Aorta (tissue), 5 donors: ENCODE measurements around the gene ACCSL. TPM values are rescaled to one million over a fixed set of nuclear protein-coding genes. Genes with fewer than 3 reads are reported as not detected.

Source experiments
- ATAC-seq: fragments of 200-7000 bp; cut with Tn5 transposase; one replicate; pipeline ENCODE4 v1.9.1; 2022; ENCODE audit warnings: moderate library complexity; ENCODE audit not compliant: low FRiP score
- DNase-seq, 2 donors: peaks; one replicate each; pipeline ENCODE4 v3.0.0-alpha.2; 2020
- H3K27ac ChIP-seq, 2 donors: one replicate each; pipeline ENCODE4 v1.5.1; 2013; ENCODE audit warnings: low read length in 2 of 2, mild to moderate bottlenecking in 2 of 2, moderate library complexity in 2 of 2, control low read depth in 1 of 2, inconsistent platforms in 1 of 2, low read depth in 1 of 2
- H3K27me3 ChIP-seq, 2 donors: one replicate each; pipeline ENCODE4 v1.6.1; 2013; ENCODE audit warnings: control low read depth in 1 of 2, low read length in 1 of 2, mild to moderate bottlenecking in 1 of 2, moderate library complexity in 1 of 2; ENCODE audit not compliant: insufficient read depth in 2 of 2, control insufficient read depth in 1 of 2
- H3K36me3 ChIP-seq, 2 donors: one replicate each; pipeline ENCODE4 v1.6.1; 2013; ENCODE audit warnings: control low read depth in 1 of 2, low read length in 1 of 2, mild to moderate bottlenecking in 1 of 2; ENCODE audit not compliant: insufficient read depth in 2 of 2, control insufficient read depth in 1 of 2
- H3K4me1 ChIP-seq, 2 donors: one replicate each; pipeline ENCODE4 v1.6.1; 2013; ENCODE audit warnings: low read length in 2 of 2, control low read depth in 1 of 2, mild to moderate bottlenecking in 1 of 2, moderate library complexity in 1 of 2; ENCODE audit not compliant: insufficient read depth in 2 of 2, control insufficient read depth in 1 of 2
- H3K4me3 ChIP-seq, 2 donors: one replicate each; pipeline ENCODE4 v1.5.1; 2013; ENCODE audit warnings: low read length in 2 of 2, control low read depth in 1 of 2, mild to moderate bottlenecking in 1 of 2
- H3K9me3 ChIP-seq: one replicate; pipeline ENCODE4 v1.6.1; 2013; ENCODE audit warnings: mild to moderate bottlenecking, low read length; ENCODE audit not compliant: control insufficient read depth
- WGBS, 2 donors: extraction: QIAGEN DNeasy Blood & Tissue Kit; methylation state at CpG; one replicate each; pipeline ENCODE4 v1.1.7; 2013; 5-methylcytosine and 5-hydroxymethylcytosine counted together
- intact Hi-C, 2 donors: fragments of 100-400 bp; cut with DNase I; formaldehyde crosslinking; loops; one replicate each; pipeline versions ENCODE4 v1.14.2 to v1.15.0; 2022
- long read RNA-seq, 2 donors: library from polyadenylated mRNA; unstranded; transcript quantifications; one replicate each; pipeline ENCODE4 v2.0.0, GENCODE V29; 2020 to 2021
- polyA plus RNA-seq, 2 donors: library from polyadenylated mRNA; stranded (reverse); fragments of 200-250 nt; gene quantifications; one replicate each; pipeline ENCODE4 v1.2.3, GENCODE V29; 2013
- total RNA-seq, 2 donors: library from RNA; stranded (reverse); fragmentation: NEBNext Ultra II Directional; extraction: Animal tissue kit (Norgen Biotek cat#: 25700); gene quantifications; one replicate each; pipeline ENCODE4 v1.2.1, GENCODE V29; 2021
- donor health status: healthy with polysubstance abuse.
- donor health status: Bipolar disorder and iron deficiency.
- donor health status: DM: no; HTN: no; CAD: no.
- donor health status: DM: no; HTN: no; CAD: no.
- donor health status: DM: yes; HTN: yes; CAD: no.

The ACCSL gene
- not detected for total RNA-seq
- polyA plus RNA-seq: not detected
- long read RNA-seq, donor 1: 0 reads
- long read RNA-seq, donor 2: 0 reads

DNA sequence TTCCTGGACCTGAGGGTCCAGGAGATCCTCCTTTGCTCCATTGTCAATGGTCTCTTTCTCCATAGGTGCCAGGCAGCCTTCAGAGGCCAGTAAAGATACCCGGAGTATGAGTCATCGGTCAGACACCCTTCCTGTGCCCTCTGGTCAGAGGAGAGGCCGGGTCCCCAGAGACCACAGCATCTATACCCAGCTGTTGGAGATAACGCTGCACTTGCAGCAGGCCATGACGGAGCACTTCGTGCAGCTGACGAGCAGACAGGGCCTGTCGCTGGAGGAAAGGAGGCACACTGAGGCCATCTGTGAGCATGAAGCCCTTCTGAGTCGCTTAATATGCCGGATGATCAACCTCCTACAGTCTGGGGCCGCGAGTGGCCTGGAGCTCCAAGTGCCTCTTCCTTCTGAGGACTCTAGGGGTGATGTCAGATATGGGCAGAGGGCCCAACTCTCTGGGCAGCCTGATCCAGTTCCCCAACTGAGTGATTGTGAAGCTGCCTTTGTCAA is at the start of gene ACCSL:
Gene ACCSL, plus strand, starts transcription at position 51 of the 501 bp plus-strand sequence. Its CDS starts 56 bp downstream, at position 107.
- intact Hi-C loops: no loop called here
- WGBS, 2 donors: 58 to 63% methylated on average over 12 of the region's 12 CpGs
- DNase-seq: peak in 1 of 2 donors; percentile 57
- no peak for ATAC-seq
- no peak within 1 kb of the TSS for H3K4me3 ChIP-seq
- H3K27ac ChIP-seq: no peak within 1 kb of the TSS
- no peaks in the 10 kb centered on the region for H3K4me1 ChIP-seq
- no peaks in the 10 kb centered on the region for H3K27me3 ChIP-seq
- no peaks in the 10 kb centered on the region for H3K9me3 ChIP-seq
- H3K36me3 ChIP-seq: no peaks in the 10 kb centered on the region

DNA sequence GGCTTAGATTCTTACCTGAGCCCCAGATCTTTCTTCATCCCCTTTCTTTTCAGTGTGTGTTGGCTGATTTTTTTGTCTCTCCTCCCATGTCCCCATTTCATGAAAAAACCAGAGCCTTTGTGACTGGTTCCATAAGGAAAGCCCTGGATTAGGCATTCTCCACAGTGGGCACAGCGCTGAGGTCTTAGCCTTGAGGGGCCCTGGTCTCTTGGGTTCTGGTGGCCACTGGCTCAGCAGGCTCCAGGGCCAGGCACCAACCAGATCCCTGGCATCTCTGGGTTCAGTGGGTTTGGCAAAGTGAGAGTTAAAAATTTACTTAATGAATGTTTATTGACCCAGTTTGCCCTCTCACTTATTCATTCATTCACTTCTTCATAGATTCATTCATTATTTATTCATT is 49.5 kb upstream of the ACCSL start:
- no peaks in the 10 kb centered on the region for H3K27me3 ChIP-seq
- H3K27ac ChIP-seq: no peak overlapping the region
- intact Hi-C loops: no loop called here
- WGBS, 2 donors: 93 to 97% methylated on average over 1 of the region's 1 CpG
- no peaks in the 10 kb centered on the region for H3K9me3 ChIP-seq
- H3K4me1 ChIP-seq: no peaks in the 10 kb centered on the region
- DNase-seq: no peak
- H3K36me3 ChIP-seq: no peaks in the 10 kb centered on the region
- no peak overlapping the region for H3K4me3 ChIP-seq
- ATAC-seq: no peak

DNA sequence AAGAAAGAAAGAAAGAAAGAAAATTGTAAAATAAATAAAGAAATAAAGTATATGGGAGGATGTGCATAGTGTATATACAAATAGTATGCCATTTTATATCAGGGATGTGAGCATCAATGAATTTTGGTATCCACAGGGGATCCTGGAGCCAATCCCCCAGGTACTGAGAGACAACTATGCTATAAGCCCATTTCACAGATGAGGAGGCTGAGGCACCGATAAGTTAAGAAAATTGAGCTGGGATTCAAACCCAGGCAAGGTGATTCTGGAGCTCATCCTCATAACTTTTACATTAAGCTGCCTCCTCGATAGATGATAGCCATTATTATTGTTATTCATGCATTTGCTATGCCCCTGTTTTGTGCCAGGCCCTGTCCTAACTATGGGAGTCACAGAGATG is 47.0 kb upstream of the ACCSL start:
- ATAC-seq: no peak
- intact Hi-C loops: no loop called here
- Histone ChIP-seq H3K9me3 (no peaks in the 10 kb centered on the region), H3K27me3 (no peaks in the 10 kb centered on the region), H3K4me3 (no peak overlapping the region), H3K4me1 (no peaks in the 10 kb centered on the region), H3K27ac (no peak overlapping the region), H3K36me3 (no peaks in the 10 kb centered on the region)
- no peak for DNase-seq
- WGBS, 2 donors: 61 to 88% methylated on average over 2 of the region's 2 CpGs

DNA sequence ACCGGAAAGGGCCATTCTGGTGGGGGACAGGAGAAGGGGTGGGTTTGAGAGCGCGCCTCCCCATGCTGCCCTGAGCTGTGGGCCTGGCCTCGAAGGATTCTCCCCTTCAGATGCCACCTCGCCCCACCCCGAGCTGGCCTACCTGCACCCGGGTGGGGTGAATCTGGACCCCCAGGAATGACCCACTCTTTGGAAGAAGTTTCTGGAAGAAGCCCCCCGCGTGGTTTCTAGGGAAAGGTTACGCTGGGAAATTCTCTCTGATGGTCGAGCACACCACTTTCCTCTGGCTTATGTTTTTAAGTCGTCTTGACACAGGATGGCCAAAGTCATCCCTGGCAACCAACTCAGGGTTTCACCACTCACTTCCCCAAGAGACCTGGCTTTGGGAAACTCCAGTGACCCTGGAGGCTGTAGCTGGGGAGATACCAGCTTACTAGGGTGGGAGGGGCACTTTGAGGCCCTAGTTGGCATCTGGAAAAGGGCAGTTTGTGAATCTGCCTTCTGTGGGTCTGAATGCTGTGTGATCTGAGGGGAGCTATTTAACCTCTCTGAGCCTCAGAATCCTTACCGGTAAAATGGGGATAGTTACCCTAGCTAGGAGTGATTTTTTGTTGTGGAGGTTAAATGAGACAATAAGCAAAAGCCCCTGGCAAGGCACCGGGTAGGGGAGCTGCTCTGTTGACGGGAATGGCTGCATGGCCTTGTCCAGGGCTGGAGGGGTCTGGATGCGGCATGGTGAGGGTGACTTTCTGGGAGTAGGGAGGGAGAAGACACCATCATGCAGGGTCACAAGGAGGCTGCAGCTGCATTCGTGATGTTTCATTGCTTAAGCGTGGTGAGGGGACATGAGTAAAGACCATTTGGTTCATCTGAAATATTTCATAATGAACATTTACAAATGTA is 45.3 kb upstream of the ACCSL start:
- DNase-seq: no peak
- Histone ChIP-seq H3K4me3 (no peak overlapping the region), H3K36me3 (no peaks in the 10 kb centered on the region), H3K27me3 (no peaks in the 10 kb centered on the region), H3K27ac (no peak overlapping the region), H3K4me1 (no peaks in the 10 kb centered on the region), H3K9me3 (no peaks in the 10 kb centered on the region)
- no peak for ATAC-seq
- intact Hi-C loops: no loop called here
- 85 to 88% methylated on average over 18 of the region's 18 CpGs for WGBS, 2 donors

DNA sequence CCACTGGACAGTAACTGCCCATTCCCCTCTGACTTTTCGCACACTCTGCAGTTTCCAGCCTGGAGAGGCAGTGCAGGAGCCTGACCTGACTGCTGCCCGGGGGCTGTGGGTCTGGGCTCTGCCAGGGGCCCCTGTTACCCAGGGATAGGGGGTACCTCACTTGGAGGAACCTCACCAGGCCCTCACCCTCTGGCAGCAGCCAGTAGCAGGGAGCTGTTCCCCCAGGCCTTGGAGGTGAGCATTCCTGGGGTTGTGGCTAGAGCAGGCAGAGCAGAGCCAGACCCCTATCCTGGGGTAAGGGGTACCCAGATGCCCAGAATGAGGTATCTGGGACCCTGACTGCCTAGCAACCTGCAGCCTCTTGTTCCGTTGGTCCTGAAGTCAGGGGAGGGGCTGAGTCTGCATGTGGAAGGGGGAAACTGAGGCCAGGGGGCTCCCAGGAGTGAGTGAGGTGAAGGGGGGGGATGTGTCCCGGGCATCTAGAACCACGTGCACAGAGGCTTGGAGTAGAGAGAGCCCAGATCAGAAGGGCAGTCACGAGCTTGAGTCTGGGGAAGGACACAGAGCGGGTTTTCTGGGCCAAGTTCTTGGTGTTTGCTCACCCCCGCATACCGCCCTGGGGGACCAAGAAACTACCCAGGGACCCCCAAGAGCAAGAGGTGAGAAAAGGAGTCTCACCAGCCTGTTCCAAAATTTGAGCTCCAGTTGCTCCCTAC is 43.9 kb upstream of the ACCSL start:
- Histone ChIP-seq H3K4me1 (no peaks in the 10 kb centered on the region), H3K27ac (no peak overlapping the region), H3K9me3 (no peaks in the 10 kb centered on the region), H3K36me3 (no peaks in the 10 kb centered on the region), H3K4me3 (no peak overlapping the region), H3K27me3 (no peaks in the 10 kb centered on the region)
- intact Hi-C loops: no loop called here
- no peak for ATAC-seq
- DNase-seq: peak in 1 of 2 donors; percentile 38
- WGBS, 2 donors: 94 to 96% methylated on average over 9 of the region's 9 CpGs

DNA sequence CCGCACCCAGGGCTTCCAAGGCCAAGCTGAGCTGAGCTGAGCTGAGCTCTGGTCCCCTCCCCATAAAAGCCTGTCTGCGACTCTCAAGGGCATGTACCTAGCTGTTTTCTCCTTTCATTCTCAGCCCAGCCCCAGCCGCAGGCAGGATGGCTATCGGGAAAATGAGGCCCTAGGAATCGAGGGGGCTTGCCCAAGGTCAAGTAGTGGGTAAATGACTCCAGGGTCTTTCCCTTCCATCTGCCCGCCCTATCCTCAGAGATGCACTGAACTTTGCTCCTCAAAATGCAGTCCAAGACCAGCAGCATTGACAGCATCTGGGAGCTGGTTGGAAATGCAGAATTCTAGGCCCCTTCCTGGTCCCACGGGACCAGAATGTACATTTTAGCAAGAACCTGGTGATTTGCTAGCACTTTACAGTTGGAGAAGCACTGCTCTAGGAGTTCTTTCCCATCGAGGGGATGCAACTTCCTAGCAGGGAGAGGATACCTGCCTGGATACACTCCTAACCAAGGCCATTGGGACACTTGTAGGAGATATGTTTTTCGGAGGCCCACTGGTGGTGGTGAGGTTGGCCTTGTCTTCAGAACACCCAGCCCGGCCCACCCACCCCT is 43.2 kb upstream of the ACCSL start:
- H3K4me1 ChIP-seq: no peaks in the 10 kb centered on the region
- ATAC-seq: no peak
- intact Hi-C loops: no loop called here
- no peak overlapping the region for H3K27ac ChIP-seq
- H3K36me3 ChIP-seq: no peaks in the 10 kb centered on the region
- no peaks in the 10 kb centered on the region for H3K27me3 ChIP-seq
- DNase-seq: no peak
- H3K4me3 ChIP-seq: no peak overlapping the region
- no peaks in the 10 kb centered on the region for H3K9me3 ChIP-seq
- WGBS, 2 donors: 94 to 98% methylated on average over 10 of the region's 10 CpGs

DNA sequence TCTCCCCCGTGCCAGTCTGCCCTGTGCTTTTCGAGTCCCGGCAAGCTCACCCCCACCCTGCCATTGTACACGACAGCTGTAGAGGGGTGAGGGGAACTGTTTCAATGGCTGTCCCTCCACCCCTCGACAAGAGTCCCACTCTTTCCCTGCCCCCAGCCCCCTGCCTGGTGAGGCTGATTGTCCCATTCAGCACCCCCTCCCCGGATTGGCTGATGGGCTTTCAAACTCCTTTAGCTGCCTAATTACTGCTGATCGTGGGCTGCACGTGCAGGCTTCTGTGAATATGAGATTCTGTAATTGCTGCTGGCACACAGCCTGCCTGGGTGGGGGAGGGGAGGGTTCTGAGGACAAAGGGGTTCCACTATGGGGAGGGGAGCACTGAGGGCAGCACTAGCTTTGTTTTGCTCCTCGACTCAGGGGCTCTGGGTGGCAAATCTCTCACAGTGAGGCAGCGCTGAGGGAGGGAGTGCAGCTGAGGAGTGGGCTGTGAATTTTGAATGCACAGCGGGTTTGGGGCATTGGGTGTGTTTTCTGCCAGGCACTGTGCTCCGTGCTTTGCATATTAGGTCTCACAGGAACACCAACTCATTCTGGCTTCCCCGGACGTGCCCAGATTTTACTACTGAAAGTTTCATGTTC is 42.6 kb upstream of the ACCSL start:
- peak in 1 of 2 donors; percentile 37 for DNase-seq
- Histone ChIP-seq H3K4me3 (no peak overlapping the region), H3K27me3 (no peaks in the 10 kb centered on the region), H3K27ac (no peak overlapping the region), H3K9me3 (no peaks in the 10 kb centered on the region), H3K4me1 (no peaks in the 10 kb centered on the region), H3K36me3 (no peaks in the 10 kb centered on the region)
- WGBS, 2 donors: 75 to 76% methylated on average over 14 of the region's 14 CpGs
- no peak for ATAC-seq
- intact Hi-C loops: no loop called here

DNA sequence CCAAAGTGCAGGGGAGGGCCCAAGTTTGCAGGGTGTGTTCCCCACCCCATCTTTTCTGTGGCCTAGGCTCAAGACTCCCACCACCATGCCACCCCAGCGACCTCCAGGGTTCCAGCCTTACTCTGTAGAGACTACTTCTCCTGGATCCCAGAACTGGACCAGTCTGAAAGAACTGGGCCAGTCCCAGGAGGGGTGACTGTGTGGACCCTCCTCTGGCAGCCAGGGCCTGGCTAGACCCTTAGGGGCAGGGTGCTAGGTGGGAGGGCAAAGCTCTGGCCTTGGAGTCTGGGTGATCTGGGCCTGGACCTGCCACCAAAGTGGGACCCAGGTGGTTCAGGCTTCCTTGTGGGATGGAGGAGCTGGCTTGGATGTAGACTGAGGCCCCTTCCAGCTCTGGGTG is 41.8 kb upstream of the ACCSL start:
- Histone ChIP-seq H3K4me3 (no peak overlapping the region), H3K9me3 (no peaks in the 10 kb centered on the region), H3K4me1 (peaks cover 0 to under 1% of the 10 kb centered on the region in 2 donors), H3K27ac (no peak overlapping the region), H3K27me3 (no peaks in the 10 kb centered on the region), H3K36me3 (no peaks in the 10 kb centered on the region)
- DNase-seq: peak in 1 of 2 donors; percentile 41
- 99 to 100% methylated on average over 1 of the region's 1 CpG for WGBS, 2 donors
- ATAC-seq: no peak
- intact Hi-C loops: no loop called here
